OCI-LY1 (cell line): ENCODE results near the gene ABCC3.

ENCODE experiments used
- CTCF ChIP-seq: fragments of 200-600 bp; sonication (generic), shearing (Covaris generic); IDR thresholded peaks from 2 replicates; pipeline ENCODE4 v1.5.1; 2017; ENCODE audit warnings: mild to moderate bottlenecking, antibody characterized with exemption, low read length, moderate library complexity, mixed read lengths
- EZH2 ChIP-seq: fragments of 200-600 bp; sonication (generic), shearing (Covaris generic); IDR thresholded peaks from 2 replicates; pipeline ENCODE4 v1.8.0; 2017; ENCODE audit warnings: borderline replicate concordance, mixed run types, mild to moderate bottlenecking, antibody characterized with exemption, low read length, moderate library complexity, mixed read lengths

- no peak for TF ChIP-seq CTCF
- TF ChIP-seq EZH2, result no peak
Observed at GRCh38 chr17:50731575-50732460, 97.1 kb downstream of the ABCC3 start.
